ES-I3 (cell line): ENCODE measurements around the gene TOLLIP.
A peak's percentile ranks its signal among the peaks of the same experiment; 100 is the strongest.

ENCODE experiments used
- H3K36me3 ChIP-seq: 2 replicates; pipeline ENCODE4 v1.6.1; 2013; ENCODE audit warnings: mild to moderate bottlenecking, low read length, control low read depth, moderate library complexity; ENCODE audit not compliant: insufficient read depth
- H3K4me1 ChIP-seq: 2 replicates; pipeline ENCODE4 v1.6.1; 2013; ENCODE audit warnings: mild to moderate bottlenecking, control low read depth, low read length; ENCODE audit not compliant: insufficient read depth
- H3K9ac ChIP-seq: 2 replicates; pipeline ENCODE4 v1.6.1; 2013; ENCODE audit warnings: low read depth, mild to moderate bottlenecking, low read length, moderate library complexity
- H3K9me3 ChIP-seq: 2 replicates; pipeline ENCODE4 v1.6.1; 2013; ENCODE audit warnings: mild to moderate bottlenecking, low read length, moderate library complexity; ENCODE audit not compliant: control insufficient read depth, insufficient read depth

Gene TOLLIP

GRCh38 chr11:1310318-1310687, 871 bp upstream of the TOLLIP start:
- no peaks in the 10 kb centered on the region for H3K4me1 ChIP-seq
- H3K9me3 ChIP-seq = peaks cover 6% of the 10 kb centered on the region; the same call in 1 of the 2 replicates
- H3K36me3 ChIP-seq = no peaks in the 10 kb centered on the region
- peak overlapping the region; percentile 94 for H3K9ac ChIP-seq

GRCh38 chr11:1308743-1309497, 512 bp downstream of the TOLLIP start:
- no peaks in the 10 kb centered on the region for H3K4me1 ChIP-seq
- peak overlapping the region; percentile 94 for H3K9ac ChIP-seq
- H3K36me3 ChIP-seq = no peaks in the 10 kb centered on the region
- peaks cover 6% of the 10 kb centered on the region; the same call in 1 of the 2 replicates for H3K9me3 ChIP-seq

- H3K9me3 ChIP-seq = peaks cover 6% of the 10 kb centered on the region; the same call in 1 of the 2 replicates
- 0 out of 2 replicates have a peak, but pooled peaks cover under 1% of the 10 kb centered on the region for H3K4me1 ChIP-seq
- no peaks in the 10 kb centered on the region for H3K36me3 ChIP-seq
- peak overlapping the region; percentile 94; the same call in 1 of the 2 replicates for H3K9ac ChIP-seq
These were observed 1.3 kb downstream of the TOLLIP start for GRCh38 chr11:1307998-1308742.

GRCh38 chr11:1307163-1307870, 2.1 kb downstream of the TOLLIP start:
- H3K9me3 ChIP-seq = peaks cover 6% of the 10 kb centered on the region; the same call in 1 of the 2 replicates
- H3K4me1 ChIP-seq = peaks cover 4% of the 10 kb centered on the region; the same call in 1 of the 2 replicates
- H3K36me3 ChIP-seq = no peaks in the 10 kb centered on the region

GRCh38 chr11:1306186-1307162, 3.0 kb downstream of the TOLLIP start:
- Histone ChIP-seq H3K9me3 (peaks cover 3% of the 10 kb centered on the region; the same call in 1 of the 2 replicates), H3K36me3 (no peaks in the 10 kb centered on the region), H3K9ac (no peak overlapping the region), H3K4me1 (peaks cover 4% of the 10 kb centered on the region; the same call in 1 of the 2 replicates)

More at GRCh38 chr11:1307163-1307870, 2.1 kb downstream of the TOLLIP start:
- H3K9ac ChIP-seq = no peak overlapping the region

GRCh38 chr11:1305501-1306056, 3.9 kb downstream of the TOLLIP start:
- no peak overlapping the region for H3K9ac ChIP-seq

GRCh38 chr11:1305063-1305495, 4.4 kb downstream of the TOLLIP start:
- no peak overlapping the region for H3K9ac ChIP-seq
- no peaks in the 10 kb centered on the region for H3K9me3 ChIP-seq
- no peaks in the 10 kb centered on the region for H3K36me3 ChIP-seq
- H3K4me1 ChIP-seq = peaks cover 4% of the 10 kb centered on the region; the same call in 1 of the 2 replicates

More at GRCh38 chr11:1305501-1306056, 3.9 kb downstream of the TOLLIP start:
- Histone ChIP-seq H3K9me3 (no peaks in the 10 kb centered on the region; the same call in 1 of the 2 replicates), H3K36me3 (no peaks in the 10 kb centered on the region), H3K4me1 (peaks cover 4% of the 10 kb centered on the region; the same call in 1 of the 2 replicates)

GRCh38 chr11:1304380-1304779, 5.1 kb downstream of the TOLLIP start:
- H3K9me3 ChIP-seq = no peaks in the 10 kb centered on the region
- no peak overlapping the region for H3K9ac ChIP-seq
- peaks cover 7% of the 10 kb centered on the region for H3K4me1 ChIP-seq
- no peaks in the 10 kb centered on the region for H3K36me3 ChIP-seq

- Histone ChIP-seq H3K9ac (no peak overlapping the region), H3K4me1 (peaks cover 9% of the 10 kb centered on the region), H3K9me3 (no peaks in the 10 kb centered on the region), H3K36me3 (no peaks in the 10 kb centered on the region)
These were observed 5.5 kb downstream of the TOLLIP start for GRCh38 chr11:1303973-1304372.

GRCh38 chr11:1303126-1303821, 6.2 kb downstream of the TOLLIP start:
- no peaks in the 10 kb centered on the region for H3K36me3 ChIP-seq
- peaks cover 9% of the 10 kb centered on the region for H3K4me1 ChIP-seq
- H3K9ac ChIP-seq = no peak overlapping the region

GRCh38 chr11:1302461-1303125, 6.8 kb downstream of the TOLLIP start:
- Histone ChIP-seq H3K36me3 (no peaks in the 10 kb centered on the region), H3K9ac (no peak overlapping the region), H3K9me3 (no peaks in the 10 kb centered on the region), H3K4me1 (peaks cover 9% of the 10 kb centered on the region)

More at GRCh38 chr11:1303126-1303821, 6.2 kb downstream of the TOLLIP start:
- H3K9me3 ChIP-seq = no peaks in the 10 kb centered on the region

- peaks cover 9% of the 10 kb centered on the region for H3K4me1 ChIP-seq
- H3K9ac ChIP-seq = no peak overlapping the region
- no peaks in the 10 kb centered on the region for H3K9me3 ChIP-seq
- no peaks in the 10 kb centered on the region for H3K36me3 ChIP-seq
These were observed 7.4 kb downstream of the TOLLIP start for GRCh38 chr11:1302041-1302460.
